NB4 (cell line): Measurements from ENCODE around the gene CLDN18.

Experiments used
- POLR2A ChIP-seq: IDR thresholded peaks from 2 replicates; pipeline ENCODE4 v1.6.1; 2011; ENCODE audit warnings: mild to moderate bottlenecking; ENCODE audit not compliant: insufficient read length; ENCODE audit errors: extremely low read depth
- TF ChIP-seq, protein P1 (sequence below): IDR thresholded peaks from one replicate; pipeline ENCODE4 v1.5.1; 2012; ENCODE audit warnings: low read depth, low read length

DNA sequence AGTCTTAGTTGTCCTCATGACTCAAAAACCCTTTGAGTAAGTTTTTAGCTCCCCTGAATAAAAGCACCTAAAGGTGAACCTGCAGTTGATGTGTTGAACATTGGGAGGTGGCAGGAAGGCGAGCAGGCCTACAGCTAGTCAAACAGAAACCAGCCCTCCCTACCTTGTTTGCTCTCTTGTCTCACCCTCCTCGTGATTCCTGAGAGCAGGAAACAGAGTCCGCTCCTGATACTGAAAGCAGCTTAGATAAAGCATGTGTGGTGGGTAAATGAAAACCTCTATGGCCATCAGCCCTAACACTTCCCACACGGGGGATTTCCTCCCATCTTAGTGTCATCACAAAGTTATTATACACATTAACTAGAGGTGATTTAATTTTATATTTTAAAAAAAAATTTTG is 21.8 kb upstream of the CLDN18 start:
- TF ChIP-seq, protein P1, sequence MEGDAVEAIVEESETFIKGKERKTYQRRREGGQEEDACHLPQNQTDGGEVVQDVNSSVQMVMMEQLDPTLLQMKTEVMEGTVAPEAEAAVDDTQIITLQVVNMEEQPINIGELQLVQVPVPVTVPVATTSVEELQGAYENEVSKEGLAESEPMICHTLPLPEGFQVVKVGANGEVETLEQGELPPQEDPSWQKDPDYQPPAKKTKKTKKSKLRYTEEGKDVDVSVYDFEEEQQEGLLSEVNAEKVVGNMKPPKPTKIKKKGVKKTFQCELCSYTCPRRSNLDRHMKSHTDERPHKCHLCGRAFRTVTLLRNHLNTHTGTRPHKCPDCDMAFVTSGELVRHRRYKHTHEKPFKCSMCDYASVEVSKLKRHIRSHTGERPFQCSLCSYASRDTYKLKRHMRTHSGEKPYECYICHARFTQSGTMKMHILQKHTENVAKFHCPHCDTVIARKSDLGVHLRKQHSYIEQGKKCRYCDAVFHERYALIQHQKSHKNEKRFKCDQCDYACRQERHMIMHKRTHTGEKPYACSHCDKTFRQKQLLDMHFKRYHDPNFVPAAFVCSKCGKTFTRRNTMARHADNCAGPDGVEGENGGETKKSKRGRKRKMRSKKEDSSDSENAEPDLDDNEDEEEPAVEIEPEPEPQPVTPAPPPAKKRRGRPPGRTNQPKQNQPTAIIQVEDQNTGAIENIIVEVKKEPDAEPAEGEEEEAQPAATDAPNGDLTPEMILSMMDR = no peak
- no peak for TF ChIP-seq POLR2A
